ENCODE results near the gene CACNB2.

Gene CACNB2

DNA sequence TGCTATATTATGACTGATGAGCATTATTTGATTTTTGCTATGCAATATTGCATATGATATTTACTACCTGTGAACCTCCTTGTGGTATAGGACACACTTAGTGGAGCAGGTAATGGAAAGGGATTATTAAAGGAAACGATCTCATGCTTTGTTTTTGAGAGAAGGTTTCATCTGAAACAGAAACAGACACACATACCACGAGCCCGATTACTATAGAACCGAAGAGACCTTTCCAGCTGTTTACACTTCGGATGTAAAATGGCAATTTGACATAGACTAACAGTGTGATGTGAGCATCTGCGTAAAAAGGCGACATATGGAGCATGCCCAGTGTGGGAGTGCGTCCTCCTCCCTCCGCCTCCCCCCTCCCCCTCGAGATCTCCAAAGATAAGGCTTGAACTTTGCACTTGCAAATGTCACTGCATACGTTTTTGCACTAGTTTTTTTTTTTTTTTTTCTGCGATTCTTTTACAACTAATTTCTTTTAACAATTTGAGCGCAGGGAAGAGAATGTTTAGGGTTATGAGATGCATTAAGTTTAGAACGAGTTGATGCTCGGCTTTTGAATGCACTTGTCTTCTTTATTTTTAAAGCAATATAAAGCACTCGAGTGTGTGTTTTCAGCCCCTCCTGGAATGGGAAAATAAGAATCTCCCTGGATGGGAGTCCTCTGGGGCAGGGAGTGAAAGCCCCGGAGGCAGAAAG lies 260.1 kb downstream of the CACNB2 start:
- Histone ChIP-seq H3K4me1 (ENCODE audit: control insufficient read depth, insufficient read depth, low read length, unreplicated experiment) (no peaks in the 10 kb centered on the region), H3K36me3 (ENCODE audit: insufficient read depth, low read length) (no peaks in the 10 kb centered on the region), H3K79me2 (ENCODE audit: control insufficient read depth, insufficient read depth, low read length, unreplicated experiment) (no peaks in the 10 kb centered on the region), H3K27ac (ENCODE audit: low read depth, low read length) (no peak overlapping the region), H3K27me3 (ENCODE audit: insufficient read depth, low read length) (peaks cover 23% of the 10 kb centered on the region), H2AFZ (ENCODE audit: low read length, unreplicated experiment) (no peak overlapping the region), H3K4me3 (ENCODE audit: low read depth, low read length) (peak overlapping the region; percentile 62)

- Histone ChIP-seq H3K27ac (ENCODE audit: low read depth, low read length) (no peak overlapping the region), H3K4me3 (ENCODE audit: low read depth, low read length) (peak overlapping the region; percentile 62), H3K36me3 (ENCODE audit: insufficient read depth, low read length) (no peaks in the 10 kb centered on the region), H3K4me1 (ENCODE audit: control insufficient read depth, insufficient read depth, low read length, unreplicated experiment) (no peaks in the 10 kb centered on the region), H3K79me2 (ENCODE audit: control insufficient read depth, insufficient read depth, low read length, unreplicated experiment) (no peaks in the 10 kb centered on the region), H3K27me3 (ENCODE audit: insufficient read depth, low read length) (peaks cover 23% of the 10 kb centered on the region), H2AFZ (ENCODE audit: low read length, unreplicated experiment) (no peak overlapping the region)
Observed at GRCh38 chr10:18400906-18401245, 260.7 kb downstream of the CACNB2 start.

DNA sequence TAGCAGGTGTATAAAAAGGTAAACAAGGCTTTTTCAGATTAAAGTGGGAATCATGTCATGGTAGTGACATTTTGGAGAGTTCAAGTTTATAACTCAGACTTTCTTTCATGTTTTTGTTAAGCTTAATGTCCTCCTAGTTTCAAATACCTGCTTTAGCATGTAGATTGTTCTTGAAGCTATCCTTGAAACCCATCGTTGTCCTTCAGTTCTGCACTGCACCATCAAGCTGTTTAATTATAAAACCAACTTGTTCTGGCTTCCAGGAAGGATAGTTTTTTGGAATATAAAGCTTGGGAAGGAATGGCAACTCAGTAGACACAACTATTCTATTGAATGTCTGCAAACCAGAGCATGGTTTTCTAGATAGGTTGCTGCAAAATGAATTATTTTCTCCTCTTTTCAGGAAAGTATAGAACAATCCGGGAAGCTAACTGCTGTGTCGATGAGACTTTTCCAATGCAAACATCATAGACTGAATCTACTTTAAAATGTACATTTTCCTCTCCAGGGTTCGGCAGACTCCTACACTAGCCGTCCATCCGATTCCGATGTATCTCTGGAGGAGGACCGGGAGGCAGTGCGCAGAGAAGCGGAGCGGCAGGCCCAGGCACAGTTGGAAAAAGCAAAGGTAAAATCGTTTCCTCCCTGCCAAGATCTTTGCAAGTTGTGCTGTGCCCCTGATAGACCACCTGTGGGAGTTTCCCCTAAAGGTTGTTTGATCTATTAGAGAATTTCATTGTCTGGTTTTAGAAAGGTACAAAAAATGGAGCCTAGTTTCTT lies 261.4 kb downstream of the CACNB2 start:
- no peaks in the 10 kb centered on the region for H3K4me1 ChIP-seq (ENCODE audit: control insufficient read depth, insufficient read depth, low read length, unreplicated experiment)
- no peak overlapping the region for H2AFZ ChIP-seq (ENCODE audit: low read length, unreplicated experiment)
- H3K27ac ChIP-seq (ENCODE audit: low read depth, low read length), result no peak overlapping the region
- peaks cover 23% of the 10 kb centered on the region for H3K27me3 ChIP-seq (ENCODE audit: insufficient read depth, low read length)
- no peaks in the 10 kb centered on the region for H3K36me3 ChIP-seq (ENCODE audit: insufficient read depth, low read length)
- no peak overlapping the region for H3K4me3 ChIP-seq (ENCODE audit: low read depth, low read length)
- H3K79me2 ChIP-seq (ENCODE audit: control insufficient read depth, insufficient read depth, low read length, unreplicated experiment), result no peaks in the 10 kb centered on the region

GRCh38 chr10:18402853-18403252 lies 262.6 kb downstream of the CACNB2 start:
- no peaks in the 10 kb centered on the region for H3K4me1 ChIP-seq (ENCODE audit: control insufficient read depth, insufficient read depth, low read length, unreplicated experiment)
- no peak overlapping the region for H3K27ac ChIP-seq (ENCODE audit: low read depth, low read length)
- H3K4me3 ChIP-seq (ENCODE audit: low read depth, low read length), result no peak overlapping the region
- H3K79me2 ChIP-seq (ENCODE audit: control insufficient read depth, insufficient read depth, low read length, unreplicated experiment), result no peaks in the 10 kb centered on the region
- H3K27me3 ChIP-seq (ENCODE audit: insufficient read depth, low read length), result peaks cover 23% of the 10 kb centered on the region
- no peaks in the 10 kb centered on the region for H3K36me3 ChIP-seq (ENCODE audit: insufficient read depth, low read length)
- no peak overlapping the region for H2AFZ ChIP-seq (ENCODE audit: low read length, unreplicated experiment)

DNA sequence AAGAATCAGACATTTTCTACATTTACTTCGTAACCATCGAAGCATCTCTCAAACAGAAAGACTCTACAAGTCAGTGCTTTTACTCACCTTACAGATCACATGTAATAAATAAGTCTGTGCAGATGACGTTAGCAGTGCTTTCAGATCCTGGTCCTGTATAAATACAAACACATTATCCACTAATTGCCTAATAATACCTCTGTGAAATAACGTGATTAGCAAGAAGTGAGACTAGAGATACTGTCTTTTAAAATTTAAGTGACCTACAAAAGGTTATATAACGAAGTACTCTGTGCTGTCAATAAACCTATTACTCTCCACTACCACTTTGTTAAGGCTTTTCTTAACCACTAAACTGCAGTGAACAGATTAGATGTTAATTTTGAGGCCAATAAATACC lies 264.3 kb downstream of the CACNB2 start:
- no peaks in the 10 kb centered on the region for H3K4me1 ChIP-seq (ENCODE audit: control insufficient read depth, insufficient read depth, low read length, unreplicated experiment)
- H3K27me3 ChIP-seq (ENCODE audit: insufficient read depth, low read length), result peaks cover 23% of the 10 kb centered on the region
- no peaks in the 10 kb centered on the region for H3K36me3 ChIP-seq (ENCODE audit: insufficient read depth, low read length)
- no peaks in the 10 kb centered on the region for H3K79me2 ChIP-seq (ENCODE audit: control insufficient read depth, insufficient read depth, low read length, unreplicated experiment)
- H3K27ac ChIP-seq (ENCODE audit: low read depth, low read length), result no peak overlapping the region
- no peak overlapping the region for H2AFZ ChIP-seq (ENCODE audit: low read length, unreplicated experiment)
- H3K4me3 ChIP-seq (ENCODE audit: low read depth, low read length), result no peak overlapping the region

GRCh38 chr10:18406136-18406535 lies 265.9 kb downstream of the CACNB2 start:
- Histone ChIP-seq H3K36me3 (ENCODE audit: insufficient read depth, low read length) (no peaks in the 10 kb centered on the region), H3K27ac (ENCODE audit: low read depth, low read length) (no peak overlapping the region), H2AFZ (ENCODE audit: low read length, unreplicated experiment) (no peak overlapping the region), H3K79me2 (ENCODE audit: control insufficient read depth, insufficient read depth, low read length, unreplicated experiment) (no peaks in the 10 kb centered on the region), H3K4me1 (ENCODE audit: control insufficient read depth, insufficient read depth, low read length, unreplicated experiment) (no peaks in the 10 kb centered on the region), H3K27me3 (ENCODE audit: insufficient read depth, low read length) (peaks cover 10% of the 10 kb centered on the region), H3K4me3 (ENCODE audit: low read depth, low read length) (no peak overlapping the region)

- Histone ChIP-seq H3K4me1 (ENCODE audit: control insufficient read depth, insufficient read depth, low read length, unreplicated experiment) (no peaks in the 10 kb centered on the region), H2AFZ (ENCODE audit: low read length, unreplicated experiment) (no peak overlapping the region), H3K36me3 (ENCODE audit: insufficient read depth, low read length) (no peaks in the 10 kb centered on the region), H3K4me3 (ENCODE audit: low read depth, low read length) (no peak overlapping the region), H3K27me3 (ENCODE audit: insufficient read depth, low read length) (no peaks in the 10 kb centered on the region), H3K79me2 (ENCODE audit: control insufficient read depth, insufficient read depth, low read length, unreplicated experiment) (no peaks in the 10 kb centered on the region), H3K27ac (ENCODE audit: low read depth, low read length) (no peak overlapping the region)
Observed at GRCh38 chr10:18409599-18410397, 269.6 kb downstream of the CACNB2 start.

DNA sequence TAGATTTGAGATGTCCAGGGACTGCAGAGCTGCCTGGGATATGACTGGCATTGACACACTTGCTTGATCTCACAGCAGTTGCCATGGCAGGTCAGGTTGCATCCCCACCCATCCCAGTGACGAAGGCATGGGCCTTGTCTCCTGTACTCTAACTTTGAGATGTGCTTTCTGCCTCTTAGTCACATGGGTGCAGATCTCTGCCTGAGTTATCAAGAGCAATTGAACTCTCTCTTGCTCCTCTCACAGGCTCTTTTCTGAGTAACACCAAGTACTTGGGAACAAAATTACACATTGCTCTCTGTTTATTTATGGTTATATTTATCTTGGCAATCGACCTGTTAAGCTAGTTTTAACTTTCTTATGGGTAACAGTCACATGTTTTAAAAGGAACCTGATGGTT lies 273.8 kb downstream of the CACNB2 start:
- Histone ChIP-seq H3K27me3 (ENCODE audit: insufficient read depth, low read length) (no peaks in the 10 kb centered on the region), H3K27ac (ENCODE audit: low read depth, low read length) (no peak overlapping the region), H3K4me1 (ENCODE audit: control insufficient read depth, insufficient read depth, low read length, unreplicated experiment) (no peaks in the 10 kb centered on the region), H3K79me2 (ENCODE audit: control insufficient read depth, insufficient read depth, low read length, unreplicated experiment) (no peaks in the 10 kb centered on the region), H3K36me3 (ENCODE audit: insufficient read depth, low read length) (no peaks in the 10 kb centered on the region), H2AFZ (ENCODE audit: low read length, unreplicated experiment) (no peak overlapping the region), H3K4me3 (ENCODE audit: low read depth, low read length) (no peak overlapping the region)

- Histone ChIP-seq H3K36me3 (ENCODE audit: insufficient read depth, low read length) (no peaks in the 10 kb centered on the region), H3K4me1 (ENCODE audit: control insufficient read depth, insufficient read depth, low read length, unreplicated experiment) (no peaks in the 10 kb centered on the region), H3K79me2 (ENCODE audit: control insufficient read depth, insufficient read depth, low read length, unreplicated experiment) (no peaks in the 10 kb centered on the region), H3K27ac (ENCODE audit: low read depth, low read length) (no peak overlapping the region), H3K27me3 (ENCODE audit: insufficient read depth, low read length) (no peaks in the 10 kb centered on the region), H2AFZ (ENCODE audit: low read length, unreplicated experiment) (no peak overlapping the region), H3K4me3 (ENCODE audit: low read depth, low read length) (no peak overlapping the region)
Observed at GRCh38 chr10:18417950-18418527, 277.8 kb downstream of the CACNB2 start.

DNA sequence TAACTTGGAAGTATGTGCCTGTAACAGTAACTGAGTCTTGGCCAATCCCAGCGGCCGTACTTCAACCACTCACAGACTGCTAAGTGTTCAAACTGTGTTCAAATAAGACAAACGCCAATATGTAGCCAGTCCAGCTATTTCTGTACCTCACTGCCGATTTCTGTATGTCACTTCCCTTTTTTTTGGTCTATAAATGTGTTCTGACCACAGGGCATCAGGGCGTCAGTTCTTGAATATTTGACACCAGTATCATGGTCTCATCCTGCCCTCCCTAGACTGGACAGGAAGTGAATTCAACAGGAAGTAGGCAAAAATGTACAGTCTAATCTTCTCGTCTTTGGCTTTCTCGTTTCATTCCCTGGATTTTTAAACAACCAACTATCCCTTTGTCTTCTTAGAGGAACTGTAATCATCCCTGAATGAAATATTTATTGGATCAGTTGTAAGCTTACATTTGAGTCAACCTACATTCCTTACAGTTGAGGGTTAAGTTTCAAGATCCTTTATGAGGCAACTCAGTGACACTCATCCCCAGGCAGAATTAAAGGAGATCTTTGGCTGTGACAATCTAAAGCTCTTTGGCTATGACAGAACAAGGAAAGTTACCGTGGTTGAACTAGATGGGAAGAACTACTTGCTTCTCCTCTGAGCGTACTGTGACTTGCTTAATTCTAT lies 278.5 kb downstream of the CACNB2 start:
- Histone ChIP-seq H3K79me2 (ENCODE audit: control insufficient read depth, insufficient read depth, low read length, unreplicated experiment) (no peaks in the 10 kb centered on the region), H3K27me3 (ENCODE audit: insufficient read depth, low read length) (no peaks in the 10 kb centered on the region), H3K27ac (ENCODE audit: low read depth, low read length) (no peak overlapping the region), H3K4me3 (ENCODE audit: low read depth, low read length) (no peak overlapping the region), H2AFZ (ENCODE audit: low read length, unreplicated experiment) (no peak overlapping the region), H3K36me3 (ENCODE audit: insufficient read depth, low read length) (no peaks in the 10 kb centered on the region), H3K4me1 (ENCODE audit: control insufficient read depth, insufficient read depth, low read length, unreplicated experiment) (no peaks in the 10 kb centered on the region)
